Esophagus squamous epithelium (tissue), 4 donors: Measurements from ENCODE around the gene IL10RA.

Source experiments
- POLR2A ChIP-seq, 4 donors: fragments of 450-650 bp; IDR thresholded peaks; one replicate each; pipeline ENCODE4 v1.6.1; 2017; ENCODE audit warnings: antibody characterized with exemption in 4 of 4, mild to moderate bottlenecking in 4 of 4, moderate library complexity in 3 of 4
- TF ChIP-seq, protein P1 (sequence below), 6 experiments: fragments of 450-650 bp in 4 of 6; fragments of 200-600 bp in 2 of 6; sonication (generic) in 2 of 6; IDR thresholded peaks; one replicate each; pipeline ENCODE4 v1.5.1; 2016 to 2019; ENCODE audit warnings: antibody characterized with exemption in 6 of 6, mild to moderate bottlenecking in 4 of 6, moderate library complexity in 4 of 6

DNA sequence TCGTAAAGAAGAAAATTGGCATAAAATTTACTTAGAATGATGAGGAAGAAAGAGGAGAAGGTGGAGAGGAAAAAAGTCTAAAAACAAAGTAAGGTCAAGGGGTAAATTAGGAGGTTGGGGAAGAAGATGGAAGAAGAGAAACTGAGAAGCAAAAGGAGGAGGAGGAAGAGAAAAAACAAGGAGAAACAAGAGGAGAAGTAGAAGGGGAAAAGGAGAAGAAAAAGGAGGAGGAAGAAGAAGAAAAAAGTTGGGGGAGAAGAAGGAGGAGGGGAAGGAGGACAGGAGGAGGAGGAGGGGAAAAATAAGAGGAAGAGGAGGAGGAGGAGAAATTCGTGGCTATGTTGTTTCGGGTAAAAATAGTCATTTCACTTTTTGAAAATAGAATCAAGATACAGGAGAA lies 42.4 kb downstream of the IL10RA start:
- TF ChIP-seq POLR2A (IDR thresholded peaks at IDR 0.05), result no peak
- TF ChIP-seq, protein P1, sequence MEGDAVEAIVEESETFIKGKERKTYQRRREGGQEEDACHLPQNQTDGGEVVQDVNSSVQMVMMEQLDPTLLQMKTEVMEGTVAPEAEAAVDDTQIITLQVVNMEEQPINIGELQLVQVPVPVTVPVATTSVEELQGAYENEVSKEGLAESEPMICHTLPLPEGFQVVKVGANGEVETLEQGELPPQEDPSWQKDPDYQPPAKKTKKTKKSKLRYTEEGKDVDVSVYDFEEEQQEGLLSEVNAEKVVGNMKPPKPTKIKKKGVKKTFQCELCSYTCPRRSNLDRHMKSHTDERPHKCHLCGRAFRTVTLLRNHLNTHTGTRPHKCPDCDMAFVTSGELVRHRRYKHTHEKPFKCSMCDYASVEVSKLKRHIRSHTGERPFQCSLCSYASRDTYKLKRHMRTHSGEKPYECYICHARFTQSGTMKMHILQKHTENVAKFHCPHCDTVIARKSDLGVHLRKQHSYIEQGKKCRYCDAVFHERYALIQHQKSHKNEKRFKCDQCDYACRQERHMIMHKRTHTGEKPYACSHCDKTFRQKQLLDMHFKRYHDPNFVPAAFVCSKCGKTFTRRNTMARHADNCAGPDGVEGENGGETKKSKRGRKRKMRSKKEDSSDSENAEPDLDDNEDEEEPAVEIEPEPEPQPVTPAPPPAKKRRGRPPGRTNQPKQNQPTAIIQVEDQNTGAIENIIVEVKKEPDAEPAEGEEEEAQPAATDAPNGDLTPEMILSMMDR (IDR thresholded peaks at IDR 0.05), result no peak
